ENCODE data around the gene SRSF3.
"Not testable (repeated sequence)": the region's sequence is repeated elsewhere in the genome, so short reads cannot be mapped to it uniquely, and the experiment has no call there.

SRSF3 gene

GRCh38 chr6:36578431-36578830 is 15.7 kb upstream of the SRSF3 start:
- Histone ChIP-seq H3K36me3 (ENCODE audit: control insufficient read depth, insufficient read depth, low read length) (no peaks in the 10 kb centered on the region), H3K9me3 (ENCODE audit: control insufficient read depth, low read length) (no peaks in the 10 kb centered on the region), H3K27me3 (ENCODE audit: control insufficient read depth, insufficient read depth, low read length) (no peaks in the 10 kb centered on the region), H3K4me1 (ENCODE audit: control insufficient read depth, insufficient read depth, low read length) (peaks cover 18% of the 10 kb centered on the region), H3K4me3 (ENCODE audit: low read length) (no peak overlapping the region), H3K9ac (ENCODE audit: low read length) (no peak overlapping the region)

- Histone ChIP-seq H3K27me3 (ENCODE audit: control insufficient read depth, insufficient read depth, low read length) (no peaks in the 10 kb centered on the region), H3K9me3 (ENCODE audit: control insufficient read depth, low read length) (no peaks in the 10 kb centered on the region), H3K9ac (ENCODE audit: low read length) (peak overlapping the region; percentile 7), H3K4me3 (ENCODE audit: low read length) (no peak overlapping the region), H3K36me3 (ENCODE audit: control insufficient read depth, insufficient read depth, low read length) (no peaks in the 10 kb centered on the region), H3K4me1 (ENCODE audit: control insufficient read depth, insufficient read depth, low read length) (peaks cover 18% of the 10 kb centered on the region)
Measured at GRCh38 chr6:36580184-36580526, 14.0 kb upstream of the SRSF3 start.

DNA sequence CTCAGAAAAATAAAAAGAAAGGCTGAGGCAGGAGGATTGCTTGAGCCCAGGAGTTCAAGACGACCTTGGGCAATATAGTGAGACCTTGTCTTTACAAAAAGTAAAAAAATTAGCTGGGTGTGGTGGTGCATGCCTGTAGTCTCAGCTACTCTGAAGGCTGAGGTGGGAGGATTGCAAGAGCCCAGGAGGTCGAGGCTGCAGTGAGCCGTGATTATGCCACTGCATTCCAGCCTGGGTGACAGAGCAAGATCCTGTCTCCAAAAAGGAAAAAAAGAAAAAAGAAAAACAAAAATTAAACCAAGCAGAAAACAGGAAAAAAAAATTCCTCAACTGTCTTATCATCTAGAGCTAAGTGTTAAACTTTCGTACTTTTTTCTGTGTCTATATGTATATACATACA is 12.4 kb upstream of the SRSF3 start:
- Histone ChIP-seq H3K9ac (ENCODE audit: low read length) (no peak overlapping the region), H3K36me3 (ENCODE audit: control insufficient read depth, insufficient read depth, low read length) (no peaks in the 10 kb centered on the region), H3K27me3 (ENCODE audit: control insufficient read depth, insufficient read depth, low read length) (no peaks in the 10 kb centered on the region), H3K9me3 (ENCODE audit: control insufficient read depth, low read length) (no peaks in the 10 kb centered on the region), H3K4me1 (ENCODE audit: control insufficient read depth, insufficient read depth, low read length) (peaks cover 18% of the 10 kb centered on the region), H3K4me3 (ENCODE audit: low read length) (no peak overlapping the region)

GRCh38 chr6:36586606-36587005 is 7.6 kb upstream of the SRSF3 start:
- Histone ChIP-seq H3K4me3 (ENCODE audit: low read length) (no peak overlapping the region), H3K4me1 (ENCODE audit: control insufficient read depth, insufficient read depth, low read length) (no peaks in the 10 kb centered on the region), H3K9ac (ENCODE audit: low read length) (no peak overlapping the region), H3K9me3 (ENCODE audit: control insufficient read depth, low read length) (no peaks in the 10 kb centered on the region), H3K36me3 (ENCODE audit: control insufficient read depth, insufficient read depth, low read length) (no peaks in the 10 kb centered on the region), H3K27me3 (ENCODE audit: control insufficient read depth, insufficient read depth, low read length) (no peaks in the 10 kb centered on the region)

DNA sequence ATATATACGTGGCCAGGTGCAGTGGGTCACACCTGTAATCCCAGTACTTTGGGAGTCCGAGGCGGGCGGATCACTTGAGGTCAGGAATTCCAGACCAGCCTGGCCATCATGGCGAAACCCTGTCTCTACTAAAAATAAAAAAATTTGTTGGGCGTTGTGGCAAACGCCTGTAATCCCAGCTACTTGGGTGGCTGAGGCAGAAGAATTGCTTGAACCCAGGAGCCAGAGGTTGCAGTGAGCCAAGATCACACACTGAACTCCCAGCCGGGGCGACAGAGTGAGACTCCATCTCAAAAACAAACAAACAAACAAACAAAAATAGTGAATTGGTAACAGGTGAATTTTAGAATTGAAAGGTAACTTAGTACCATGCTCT is 5.1 kb upstream of the SRSF3 start:
- H3K36me3 ChIP-seq (ENCODE audit: control insufficient read depth, insufficient read depth, low read length); H3K4me1 ChIP-seq (ENCODE audit: control insufficient read depth, insufficient read depth, low read length); H3K9ac ChIP-seq (ENCODE audit: low read length); H3K9me3 ChIP-seq (ENCODE audit: control insufficient read depth, low read length); H3K27me3 ChIP-seq (ENCODE audit: control insufficient read depth, insufficient read depth, low read length); H3K4me3 ChIP-seq (ENCODE audit: low read length): not testable (repeated sequence)

DNA sequence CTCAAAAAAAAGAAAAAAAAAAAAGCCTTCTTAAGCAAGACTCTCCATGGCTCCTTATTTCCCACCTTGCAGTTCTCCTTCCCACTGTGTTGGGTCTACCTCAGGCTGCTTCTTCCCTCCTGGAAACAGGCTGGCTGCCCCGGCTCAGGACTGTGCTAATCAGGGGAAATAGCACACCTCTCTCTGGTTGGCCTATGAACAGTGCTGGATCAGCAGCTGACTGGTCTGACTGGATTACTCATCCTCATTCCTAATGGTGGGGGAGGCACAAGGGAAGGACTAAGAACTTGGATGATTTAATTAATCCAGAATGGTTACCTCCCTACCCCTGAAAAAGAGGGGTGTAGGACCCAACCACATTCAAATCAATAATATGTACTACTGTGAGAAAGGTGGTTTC is 3.9 kb upstream of the SRSF3 start:
- no peaks in the 10 kb centered on the region for H3K27me3 ChIP-seq (ENCODE audit: control insufficient read depth, insufficient read depth, low read length)
- no peak overlapping the region for H3K9ac ChIP-seq (ENCODE audit: low read length)
- H3K4me1 ChIP-seq (ENCODE audit: control insufficient read depth, insufficient read depth, low read length): no peaks in the 10 kb centered on the region
- no peak overlapping the region for H3K4me3 ChIP-seq (ENCODE audit: low read length)
- H3K9me3 ChIP-seq (ENCODE audit: control insufficient read depth, low read length): no peaks in the 10 kb centered on the region
- no peaks in the 10 kb centered on the region for H3K36me3 ChIP-seq (ENCODE audit: control insufficient read depth, insufficient read depth, low read length)

DNA sequence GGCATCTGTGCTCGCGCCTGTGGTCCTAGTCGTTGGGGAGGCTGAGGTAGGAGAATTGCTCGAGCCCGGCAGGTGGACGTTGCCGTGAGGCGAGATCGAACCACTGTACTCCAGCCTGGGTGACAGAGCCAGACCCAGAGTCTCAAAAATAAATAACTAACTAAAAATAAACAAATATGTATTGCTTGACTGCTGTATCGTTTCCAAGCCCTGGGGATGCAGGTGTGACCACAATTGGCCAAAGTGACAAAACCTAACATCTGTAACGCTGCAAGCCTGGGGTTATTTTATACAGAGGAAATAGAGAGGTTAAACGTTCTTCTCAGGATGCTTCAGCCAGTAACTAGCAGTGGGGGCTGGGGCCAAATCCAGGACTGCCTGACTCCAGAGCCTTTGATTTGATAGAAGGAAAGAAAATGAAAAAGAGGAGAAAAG is 1.9 kb upstream of the SRSF3 start:
- H3K4me1 ChIP-seq (ENCODE audit: control insufficient read depth, insufficient read depth, low read length): no peaks in the 10 kb centered on the region
- H3K27me3 ChIP-seq (ENCODE audit: control insufficient read depth, insufficient read depth, low read length): no peaks in the 10 kb centered on the region
- no peaks in the 10 kb centered on the region for H3K36me3 ChIP-seq (ENCODE audit: control insufficient read depth, insufficient read depth, low read length)
- H3K9me3 ChIP-seq (ENCODE audit: control insufficient read depth, low read length): no peaks in the 10 kb centered on the region
- H3K4me3 ChIP-seq (ENCODE audit: low read length): no peak overlapping the region
- H3K9ac ChIP-seq (ENCODE audit: low read length): no peak overlapping the region

DNA sequence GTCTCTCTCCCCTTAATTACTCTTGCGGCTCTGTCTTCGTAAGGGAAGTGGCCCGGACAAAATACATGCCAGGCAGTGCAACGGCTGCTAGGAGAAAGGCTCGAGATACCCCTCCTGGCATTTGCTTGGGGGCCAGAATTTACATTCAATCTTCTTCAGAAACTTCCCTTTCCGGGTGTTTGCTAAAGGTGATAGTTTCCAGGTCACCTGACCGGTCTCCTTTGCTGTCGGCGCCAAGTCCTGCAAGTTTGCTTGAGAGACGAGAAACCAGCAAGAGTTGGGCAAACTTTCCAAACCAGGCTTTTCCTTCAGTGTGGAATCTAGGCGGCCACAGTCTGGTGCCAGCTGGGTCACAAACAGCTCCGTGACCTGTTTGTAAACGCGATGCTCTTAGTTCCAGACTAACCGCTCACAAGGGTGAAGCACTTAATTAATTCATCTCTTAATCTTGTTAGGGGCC is 563 bp upstream of the SRSF3 start:
- no peaks in the 10 kb centered on the region for H3K9me3 ChIP-seq (ENCODE audit: control insufficient read depth, low read length)
- H3K4me3 ChIP-seq (ENCODE audit: low read length): peak overlapping the region; percentile 21
- H3K9ac ChIP-seq (ENCODE audit: low read length): peak overlapping the region; percentile 97
- peaks cover 5% of the 10 kb centered on the region for H3K4me1 ChIP-seq (ENCODE audit: control insufficient read depth, insufficient read depth, low read length)
- H3K27me3 ChIP-seq (ENCODE audit: control insufficient read depth, insufficient read depth, low read length): no peaks in the 10 kb centered on the region
- H3K36me3 ChIP-seq (ENCODE audit: control insufficient read depth, insufficient read depth, low read length): no peaks in the 10 kb centered on the region

- peaks cover 4% of the 10 kb centered on the region for H3K36me3 ChIP-seq (ENCODE audit: control insufficient read depth, insufficient read depth, low read length)
- H3K9me3 ChIP-seq (ENCODE audit: control insufficient read depth, low read length): no peaks in the 10 kb centered on the region
- peak overlapping the region; percentile 78 for H3K4me3 ChIP-seq (ENCODE audit: low read length)
- H3K4me1 ChIP-seq (ENCODE audit: control insufficient read depth, insufficient read depth, low read length): peaks cover 19% of the 10 kb centered on the region
- H3K27me3 ChIP-seq (ENCODE audit: control insufficient read depth, insufficient read depth, low read length): no peaks in the 10 kb centered on the region
- H3K9ac ChIP-seq (ENCODE audit: low read length): peak overlapping the region; percentile 97
Measured at GRCh38 chr6:36594816-36595643, 868 bp downstream of the SRSF3 start.

- H3K4me3 ChIP-seq (ENCODE audit: low read length): peak overlapping the region; percentile 5
- peaks cover 24% of the 10 kb centered on the region for H3K4me1 ChIP-seq (ENCODE audit: control insufficient read depth, insufficient read depth, low read length)
- peaks cover 6% of the 10 kb centered on the region for H3K36me3 ChIP-seq (ENCODE audit: control insufficient read depth, insufficient read depth, low read length)
- H3K9me3 ChIP-seq (ENCODE audit: control insufficient read depth, low read length): no peaks in the 10 kb centered on the region
- no peaks in the 10 kb centered on the region for H3K27me3 ChIP-seq (ENCODE audit: control insufficient read depth, insufficient read depth, low read length)
- H3K9ac ChIP-seq (ENCODE audit: low read length): peak overlapping the region; percentile 97
Measured at GRCh38 chr6:36596356-36596755, 2.2 kb downstream of the SRSF3 start.

DNA sequence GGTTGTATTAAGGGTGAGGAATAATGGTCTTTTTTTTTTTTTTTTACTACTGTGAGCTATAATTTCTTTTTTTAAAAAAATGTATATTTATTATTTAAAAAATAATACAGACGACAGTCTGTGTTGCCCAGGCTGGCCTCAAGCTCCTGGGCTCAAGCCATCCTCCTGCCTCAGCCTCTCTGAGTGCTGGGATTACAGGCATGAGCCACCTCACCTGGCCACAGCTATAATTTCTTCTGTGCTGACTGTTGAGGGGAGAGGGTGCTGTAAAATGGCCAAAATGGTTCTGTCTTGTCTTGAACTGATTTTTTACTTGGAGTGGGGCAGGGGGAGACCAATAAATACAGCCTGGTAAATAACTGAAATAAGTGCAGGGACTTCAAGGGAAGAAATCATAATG is 3.6 kb downstream of the SRSF3 start:
- Histone ChIP-seq H3K9ac (ENCODE audit: low read length) (peak overlapping the region; percentile 97), H3K4me3 (ENCODE audit: low read length) (no peak overlapping the region), H3K4me1 (ENCODE audit: control insufficient read depth, insufficient read depth, low read length) (peaks cover 24% of the 10 kb centered on the region), H3K36me3 (ENCODE audit: control insufficient read depth, insufficient read depth, low read length) (peaks cover 6% of the 10 kb centered on the region), H3K27me3 (ENCODE audit: control insufficient read depth, insufficient read depth, low read length) (no peaks in the 10 kb centered on the region), H3K9me3 (ENCODE audit: control insufficient read depth, low read length) (no peaks in the 10 kb centered on the region)

GRCh38 chr6:36598326-36598725 is 4.2 kb downstream of the SRSF3 start:
- peaks cover 24% of the 10 kb centered on the region for H3K4me1 ChIP-seq (ENCODE audit: control insufficient read depth, insufficient read depth, low read length)
- H3K27me3 ChIP-seq (ENCODE audit: control insufficient read depth, insufficient read depth, low read length): no peaks in the 10 kb centered on the region
- peak overlapping the region; percentile 31 for H3K9ac ChIP-seq (ENCODE audit: low read length)
- H3K36me3 ChIP-seq (ENCODE audit: control insufficient read depth, insufficient read depth, low read length): peaks cover 6% of the 10 kb centered on the region
- H3K9me3 ChIP-seq (ENCODE audit: control insufficient read depth, low read length): no peaks in the 10 kb centered on the region
- no peak overlapping the region for H3K4me3 ChIP-seq (ENCODE audit: low read length)

All from mucosa of stomach (tissue), 1 donor.